Panc1 (cell line): ENCODE measurements around the gene NDOR1.

Source experiments
- CTCF ChIP-seq: fragments of 450-650 bp; IDR thresholded peaks from 2 replicates; pipeline ENCODE4 v1.5.1; 2017; ENCODE audit warnings: mild to moderate bottlenecking
- POLR2AphosphoS5 ChIP-seq: IDR thresholded peaks from 2 replicates; pipeline ENCODE4 v1.6.1; 2012; ENCODE audit warnings: mild to moderate bottlenecking, low read depth, low read length, moderate library complexity
- SIN3A ChIP-seq: IDR thresholded peaks from 2 replicates; pipeline ENCODE4 v1.6.1; 2012; ENCODE audit warnings: low read depth, mild to moderate bottlenecking, low read length, moderate library complexity, borderline replicate concordance; ENCODE audit not compliant: insufficient read depth

GRCh38 chr9:137199411-137200121 is 5.9 kb upstream of the NDOR1 start:
- TF ChIP-seq CTCF (no peak), SIN3A (no peak), POLR2AphosphoS5 (no peak)
